ENCODE measurements around the gene EFCAB6.

GRCh38 chr22:43521716-43522115 lies 290.4 kb downstream of the EFCAB6 start:
- TF ChIP-seq CTCF (IDR thresholded peaks at IDR 0.05) (no peak), POLR2A (IDR thresholded peaks at IDR 0.05) (no peak)

All from Peyer's patch (tissue), 4 donors.